ENCODE measurements around the gene PPP6R3. TPM values are rescaled to one million over a fixed set of nuclear protein-coding genes. Genes with fewer than 3 reads are reported as not detected.

PPP6R3 gene
- total RNA-seq, 1 experiment from 2014 or later, result 138 TPM

GRCh38 chr11:68521969-68522652 is 61.6 kb downstream of the PPP6R3 start:
- Histone ChIP-seq H2BK5ac (ENCODE audit: insufficient read length, low read length) (no peak overlapping the region), H3K79me1 (ENCODE audit: insufficient read depth, low read depth, low read length, poor library complexity, severe bottlenecking) (peaks cover 17% of the 10 kb centered on the region), H3T11ph (ENCODE audit: low read length) (no peak overlapping the region), H3K9ac (ENCODE audit: extremely low read depth, insufficient read length, low read length) (no peak overlapping the region), H2BK12ac (ENCODE audit: insufficient read length, low read depth, low read length) (no peak overlapping the region), H4K91ac (ENCODE audit: insufficient read length, low read depth, low read length) (no peak overlapping the region), H4K20me1 (ENCODE audit: control insufficient read depth, insufficient read depth, insufficient read length) (no peaks in the 10 kb centered on the region), H3K79me2 (ENCODE audit: insufficient read depth, low read length) (peaks cover 4% of the 10 kb centered on the region; the same call in 1 of the 2 replicates), H3K14ac (ENCODE audit: insufficient read depth, low read length) (no peak overlapping the region), H3K4me1 (ENCODE audit: insufficient read depth, low read length) (0 out of 2 replicates have a peak, but pooled peaks cover 9% of the 10 kb centered on the region), H4K5ac (ENCODE audit: insufficient read length, low read depth, low read length) (no peak overlapping the region), H2AK5ac (ENCODE audit: insufficient read length, low read length) (no peak overlapping the region), H3K56ac (ENCODE audit: insufficient read length, low read depth, low read length) (no peak overlapping the region), H4K8ac (replicated peaks; ENCODE audit: insufficient read length, low read depth, low read length) (no peak overlapping the region), H3K27me3 (ENCODE audit: insufficient read depth, low read length) (no peaks in the 10 kb centered on the region), H2BK15ac (ENCODE audit: low read depth, low read length) (no peak overlapping the region), H3K23me2 (ENCODE audit: insufficient read length, low read depth, low read length, poor library complexity, severe bottlenecking) (no peaks in the 10 kb centered on the region), H3K23ac (ENCODE audit: insufficient read length, low read depth, low read length) (no peak overlapping the region), H3K18ac (ENCODE audit: insufficient read length, low read depth, low read length) (no peak overlapping the region), H2BK20ac (ENCODE audit: low read depth, low read length, poor library complexity, severe bottlenecking) (no peak overlapping the region), H2BK120ac (ENCODE audit: low read depth, low read length, poor library complexity, severe bottlenecking) (no peak overlapping the region), H3K27ac (ENCODE audit: insufficient read length, low read depth, low read length) (no peak overlapping the region), H3K4ac (ENCODE audit: low read depth, low read length) (no peak overlapping the region), H2AFZ (ENCODE audit: low read length) (no peak overlapping the region), H3K9me3 (ENCODE audit: control insufficient read depth, low read depth, low read length) (no peaks in the 10 kb centered on the region), H3K4me2 (ENCODE audit: insufficient read depth, insufficient read length, low read length) (no peak overlapping the region)
- TF ChIP-seq, protein P1, sequence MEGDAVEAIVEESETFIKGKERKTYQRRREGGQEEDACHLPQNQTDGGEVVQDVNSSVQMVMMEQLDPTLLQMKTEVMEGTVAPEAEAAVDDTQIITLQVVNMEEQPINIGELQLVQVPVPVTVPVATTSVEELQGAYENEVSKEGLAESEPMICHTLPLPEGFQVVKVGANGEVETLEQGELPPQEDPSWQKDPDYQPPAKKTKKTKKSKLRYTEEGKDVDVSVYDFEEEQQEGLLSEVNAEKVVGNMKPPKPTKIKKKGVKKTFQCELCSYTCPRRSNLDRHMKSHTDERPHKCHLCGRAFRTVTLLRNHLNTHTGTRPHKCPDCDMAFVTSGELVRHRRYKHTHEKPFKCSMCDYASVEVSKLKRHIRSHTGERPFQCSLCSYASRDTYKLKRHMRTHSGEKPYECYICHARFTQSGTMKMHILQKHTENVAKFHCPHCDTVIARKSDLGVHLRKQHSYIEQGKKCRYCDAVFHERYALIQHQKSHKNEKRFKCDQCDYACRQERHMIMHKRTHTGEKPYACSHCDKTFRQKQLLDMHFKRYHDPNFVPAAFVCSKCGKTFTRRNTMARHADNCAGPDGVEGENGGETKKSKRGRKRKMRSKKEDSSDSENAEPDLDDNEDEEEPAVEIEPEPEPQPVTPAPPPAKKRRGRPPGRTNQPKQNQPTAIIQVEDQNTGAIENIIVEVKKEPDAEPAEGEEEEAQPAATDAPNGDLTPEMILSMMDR (conservative IDR thresholded peaks at IDR 0.05), result no peak
- Mint-ChIP-seq H3K27me3 (ENCODE audit: low read depth) (no peaks in the 10 kb centered on the region), H3K4me3 (no peak overlapping the region), H3K36me3 (ENCODE audit: insufficient read depth in 1 of 3, low read depth in 3 of 3) (peaks cover 26 to 77% (median 73%) of the 10 kb centered on the region in 3 experiments; a peak in 6 of 7 replicates), H3K9me3 (no peaks in the 10 kb centered on the region), H3K27ac (no peak overlapping the region), H3K4me1 (peaks cover 13 to 15% of the 10 kb centered on the region in 2 experiments)
- DNase-seq, result no peak
- WGBS (ENCODE audit: extremely low coverage, insufficient read length, low lambda C conversion rate), result no CpG with 5 or more reads among the region's 4 CpGs

Measured in H9 (cell line).